GM18505 (cell line): ENCODE measurements around the gene ABCD1.
A peak's percentile ranks its signal among the peaks of the same experiment; 100 is the strongest.
"Not testable (repeated sequence)": the region's sequence is repeated elsewhere in the genome, so short reads cannot be mapped to it uniquely, and the experiment has no call there.

Experiments
- ATAC-seq: cut with Tn5 transposase; IDR thresholded peaks from one replicate; pipeline ENCODE4 v1.9.1; 2021; ENCODE audit not compliant: unreplicated experiment
- POLR2A ChIP-seq: IDR thresholded peaks from 4 replicates; pipeline ENCODE4 v1.6.1; 2011; ENCODE audit warnings: borderline replicate concordance; ENCODE audit not compliant: insufficient read depth, insufficient read length; ENCODE audit errors: extremely low read depth

Gene ABCD1

DNA sequence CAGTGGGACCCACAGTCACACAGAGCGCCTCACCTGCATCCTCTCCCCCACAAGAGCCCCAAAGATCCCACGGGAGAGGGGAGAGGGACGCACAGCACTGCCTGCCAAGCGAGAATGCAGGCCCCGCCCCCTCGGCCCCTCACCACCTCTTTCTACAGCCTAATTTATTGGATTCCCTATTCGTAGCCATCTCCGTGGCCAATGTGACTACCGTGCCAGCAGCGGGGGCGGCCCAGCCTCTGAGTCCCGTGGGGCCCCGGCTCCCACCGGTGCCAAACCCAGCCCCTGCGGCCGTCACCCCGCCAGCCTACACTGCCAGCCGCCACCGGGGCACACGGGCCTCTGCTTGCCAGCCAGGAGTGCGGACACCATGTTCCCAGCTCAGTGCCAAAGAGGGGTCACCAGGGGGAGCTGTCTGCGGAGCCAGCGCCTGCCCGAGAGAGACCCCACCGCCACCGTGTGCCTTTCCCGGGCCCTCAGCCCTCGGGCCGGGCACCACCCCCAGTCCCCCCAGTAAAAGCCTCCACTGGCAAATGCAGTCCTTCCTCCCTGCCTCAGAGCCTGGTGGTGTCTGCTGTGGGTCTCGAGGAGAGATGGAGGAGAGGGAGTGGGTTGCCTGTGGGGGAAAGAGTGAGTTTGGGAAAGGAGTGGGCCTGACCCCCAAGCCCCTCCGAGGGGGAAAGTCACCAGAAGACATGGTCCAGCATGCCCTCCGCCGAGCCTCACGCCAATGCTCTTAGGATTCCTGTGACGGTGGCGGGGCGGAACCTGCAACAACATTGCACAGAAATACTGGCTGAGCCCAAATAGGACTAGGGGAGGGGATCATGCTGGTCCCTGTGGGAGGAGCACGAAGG, 19.8 kb downstream of the ABCD1 start:
- ATAC-seq: no peak
- TF ChIP-seq POLR2A: no peak

DNA sequence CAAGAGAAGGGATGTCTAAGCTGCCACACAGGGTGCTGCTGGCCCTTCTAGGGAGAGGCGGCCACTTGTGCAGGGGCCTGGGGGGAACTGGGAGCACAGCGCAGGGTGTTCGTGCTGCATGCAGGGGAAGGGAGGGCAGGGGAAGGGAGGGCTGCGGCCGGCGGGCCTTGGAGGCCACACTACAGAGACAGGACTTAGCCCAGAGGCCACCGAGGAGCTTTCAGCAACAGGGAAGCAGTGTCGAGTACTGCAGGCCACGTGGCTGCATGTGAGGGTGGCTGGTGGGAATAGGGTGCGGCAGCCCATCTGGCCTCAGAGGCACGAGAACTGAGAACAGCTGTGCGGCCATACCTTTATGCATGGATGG, 20.4 kb downstream of the ABCD1 start:
- not testable (repeated sequence) for ATAC-seq

DNA sequence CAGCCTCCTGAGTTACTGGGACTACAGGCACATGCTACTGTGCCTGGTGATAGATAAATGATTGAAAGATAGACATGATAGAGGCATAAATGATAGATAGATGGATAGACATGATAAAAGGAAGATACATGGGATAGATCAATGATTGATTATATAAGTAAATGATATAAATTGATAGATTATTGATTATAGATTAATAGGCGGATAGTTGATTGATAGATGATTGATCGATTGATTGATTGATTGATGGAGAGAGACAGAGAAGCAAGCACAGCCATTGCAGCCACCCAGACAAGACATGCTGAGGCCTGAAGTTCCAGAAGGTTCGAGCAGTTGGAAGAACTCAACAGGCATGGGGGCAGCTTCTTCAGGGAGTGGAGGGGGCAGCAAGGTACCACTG, 21.7 kb downstream of the ABCD1 start:
- ATAC-seq: no peak
- no peak for TF ChIP-seq POLR2A

DNA sequence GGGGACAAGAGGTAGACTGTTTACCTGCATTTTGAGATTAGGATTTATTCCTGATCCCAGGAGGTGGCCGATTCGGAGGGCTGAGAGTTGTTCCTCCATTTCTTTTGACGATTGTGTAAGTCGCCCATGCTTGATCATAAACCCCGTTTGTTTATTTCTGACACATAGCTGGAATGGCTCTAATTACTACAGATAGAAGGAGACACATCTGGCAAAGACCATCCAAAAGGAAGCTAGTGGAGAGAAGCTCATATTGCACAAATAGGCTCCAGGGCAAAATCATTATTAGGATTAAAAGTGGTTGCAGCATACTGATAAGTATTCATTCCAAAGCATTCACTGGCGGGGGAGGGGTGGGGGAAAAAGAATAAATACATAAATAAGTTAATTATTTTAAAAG, 22.3 kb downstream of the ABCD1 start:
- not testable (repeated sequence) for ATAC-seq

DNA sequence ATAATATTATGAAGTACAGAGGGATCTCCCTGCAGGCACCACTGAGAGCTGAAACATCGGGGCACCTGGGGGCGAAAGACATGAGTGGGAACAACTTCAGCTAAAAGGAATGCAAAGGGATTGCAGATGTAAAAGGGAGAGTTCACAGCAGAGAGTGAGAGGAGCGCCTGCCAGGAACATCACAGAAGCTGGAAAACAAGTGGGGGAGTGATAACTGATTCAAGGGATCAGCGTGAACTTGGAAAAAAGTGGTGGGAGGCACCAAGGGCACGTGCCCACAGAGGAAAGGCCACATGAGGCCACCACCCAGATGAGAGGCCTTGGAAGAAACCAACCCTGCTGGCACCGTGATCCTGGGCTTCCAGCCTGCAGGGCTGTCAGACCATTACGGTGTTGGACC, 24.4 kb downstream of the ABCD1 start:
- ATAC-seq: not testable (repeated sequence)

DNA sequence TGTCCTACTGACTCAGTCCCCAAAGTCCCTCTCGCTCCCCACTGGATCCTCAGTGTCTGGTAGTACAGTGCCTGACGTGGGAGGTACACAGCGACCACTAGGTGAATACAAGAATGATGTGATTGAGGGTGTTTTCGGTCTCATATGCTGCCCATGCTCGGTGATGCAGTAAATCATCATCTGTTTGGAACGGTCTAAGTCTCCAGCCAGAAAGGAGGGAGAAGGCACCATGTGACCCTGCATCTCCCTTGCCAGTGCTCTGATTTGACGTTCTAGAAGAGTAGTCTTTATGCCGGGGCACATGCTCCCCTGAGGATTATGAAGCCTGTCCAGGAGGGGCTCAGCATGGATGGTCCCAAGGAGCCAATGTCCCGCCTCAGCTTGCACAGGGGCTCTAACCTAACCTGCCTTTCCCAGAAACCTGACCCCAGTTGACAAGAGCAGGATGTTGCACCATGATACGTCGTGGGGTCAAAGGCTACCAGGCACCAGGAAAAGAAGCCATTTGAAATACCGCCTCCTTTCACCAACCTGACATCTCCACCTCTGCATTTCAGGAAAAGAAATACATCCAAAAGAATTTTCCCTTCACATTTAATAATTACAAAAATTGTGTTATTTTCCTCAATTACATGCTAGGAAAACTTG, 25.6 kb downstream of the ABCD1 start:
- no peak for ATAC-seq
- no peak for TF ChIP-seq POLR2A

DNA sequence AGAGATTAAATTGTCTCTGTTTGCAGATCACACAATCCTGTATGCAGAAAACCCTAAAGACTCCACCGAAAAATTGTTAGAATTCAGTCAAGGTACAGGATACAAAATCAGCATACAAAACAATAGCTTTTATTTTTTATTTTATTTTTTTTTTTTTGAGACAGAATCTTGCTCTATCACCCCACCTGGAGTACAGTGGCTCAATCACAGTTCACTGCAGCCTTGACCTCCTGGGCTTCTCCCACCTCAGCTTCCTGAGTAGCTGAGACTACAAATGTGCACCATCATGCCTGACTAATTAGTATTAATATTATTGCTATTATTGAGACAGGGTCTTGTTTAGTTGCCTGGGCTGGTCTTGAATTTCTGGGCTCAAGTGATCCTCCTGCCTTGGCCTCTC, 30.5 kb downstream of the ABCD1 start:
- no peak for ATAC-seq
- TF ChIP-seq POLR2A: no peak

DNA sequence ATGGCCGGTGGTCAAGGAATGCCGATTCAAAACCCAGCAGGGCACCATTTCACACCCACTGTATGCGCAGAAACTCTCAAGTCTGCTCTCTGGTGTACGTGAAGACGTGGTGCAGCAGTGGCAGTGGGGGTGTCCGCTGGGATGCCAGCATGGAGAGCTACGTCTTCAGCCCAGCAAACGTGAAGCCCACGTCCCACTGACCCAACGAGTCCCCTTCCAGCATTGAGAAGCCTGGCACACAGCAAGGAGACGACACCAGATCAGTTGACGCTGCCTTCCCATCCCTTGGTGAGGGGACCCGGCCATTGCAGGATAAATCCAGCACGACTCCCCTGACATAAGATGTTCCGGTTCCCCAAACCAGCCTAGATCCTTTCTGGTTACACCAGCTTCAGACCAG, 37.2 kb downstream of the ABCD1 start:
- no peak for ATAC-seq
- no peak for TF ChIP-seq POLR2A

DNA sequence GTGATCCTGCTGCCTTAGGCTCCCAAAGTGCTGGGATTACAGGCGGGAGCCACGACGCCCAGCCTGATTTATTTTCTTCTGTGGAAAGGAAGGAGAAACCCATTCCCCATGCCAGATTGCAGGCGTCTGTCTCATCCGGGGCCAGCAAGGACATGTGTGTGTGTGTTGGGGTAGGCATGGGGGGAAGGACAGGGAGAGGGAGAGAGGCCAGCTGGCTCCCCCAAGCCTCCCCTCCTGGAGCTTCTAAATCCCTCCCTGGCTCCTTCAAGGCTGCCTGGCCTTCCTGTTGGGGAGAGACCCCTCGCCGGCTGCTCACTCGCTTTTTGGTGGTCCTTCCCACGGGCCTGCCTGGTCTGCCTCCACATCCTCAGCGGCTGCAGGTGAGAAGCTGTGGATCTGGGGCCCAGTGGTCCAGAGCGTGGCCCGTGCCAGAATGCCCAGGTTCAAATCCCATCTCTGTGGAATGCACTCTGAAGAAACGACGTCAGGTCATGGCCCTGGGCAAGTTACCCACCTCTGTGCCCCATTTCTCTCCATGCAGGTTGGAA, 38.0 kb downstream of the ABCD1 start:
- ATAC-seq: no peak
- TF ChIP-seq POLR2A: no peak

DNA sequence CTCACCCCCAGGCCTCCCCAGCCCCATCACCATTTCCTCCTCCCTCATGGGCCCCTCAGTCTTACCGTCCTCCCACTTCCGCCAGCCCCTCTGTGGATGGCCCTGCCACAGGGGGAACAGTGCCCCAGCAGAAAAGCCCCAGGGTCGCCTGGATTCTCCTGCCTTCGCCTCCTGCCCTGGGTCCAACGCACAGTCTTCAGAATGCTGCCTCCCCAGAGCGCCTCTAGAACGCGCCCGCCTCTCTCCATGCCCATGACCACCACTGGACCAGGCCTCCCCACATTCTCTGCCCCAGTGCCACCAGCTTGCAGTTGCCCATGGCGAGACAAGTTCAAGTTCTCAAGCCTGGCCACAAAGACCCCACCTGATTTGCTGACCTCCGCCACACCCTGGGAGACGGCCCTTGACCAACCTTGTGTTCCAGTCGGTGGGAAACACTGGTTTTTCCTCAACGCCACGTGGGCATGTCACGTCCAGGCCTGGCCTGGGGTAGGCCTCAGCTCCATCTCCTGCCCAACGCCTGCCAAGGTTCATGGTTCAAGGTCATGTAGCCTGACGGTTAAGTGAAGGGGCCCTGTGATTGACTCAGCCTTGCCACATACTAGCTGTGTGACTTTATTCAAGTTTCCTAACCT, 38.8 kb downstream of the ABCD1 start:
- ATAC-seq: no peak
- no peak for TF ChIP-seq POLR2A

DNA sequence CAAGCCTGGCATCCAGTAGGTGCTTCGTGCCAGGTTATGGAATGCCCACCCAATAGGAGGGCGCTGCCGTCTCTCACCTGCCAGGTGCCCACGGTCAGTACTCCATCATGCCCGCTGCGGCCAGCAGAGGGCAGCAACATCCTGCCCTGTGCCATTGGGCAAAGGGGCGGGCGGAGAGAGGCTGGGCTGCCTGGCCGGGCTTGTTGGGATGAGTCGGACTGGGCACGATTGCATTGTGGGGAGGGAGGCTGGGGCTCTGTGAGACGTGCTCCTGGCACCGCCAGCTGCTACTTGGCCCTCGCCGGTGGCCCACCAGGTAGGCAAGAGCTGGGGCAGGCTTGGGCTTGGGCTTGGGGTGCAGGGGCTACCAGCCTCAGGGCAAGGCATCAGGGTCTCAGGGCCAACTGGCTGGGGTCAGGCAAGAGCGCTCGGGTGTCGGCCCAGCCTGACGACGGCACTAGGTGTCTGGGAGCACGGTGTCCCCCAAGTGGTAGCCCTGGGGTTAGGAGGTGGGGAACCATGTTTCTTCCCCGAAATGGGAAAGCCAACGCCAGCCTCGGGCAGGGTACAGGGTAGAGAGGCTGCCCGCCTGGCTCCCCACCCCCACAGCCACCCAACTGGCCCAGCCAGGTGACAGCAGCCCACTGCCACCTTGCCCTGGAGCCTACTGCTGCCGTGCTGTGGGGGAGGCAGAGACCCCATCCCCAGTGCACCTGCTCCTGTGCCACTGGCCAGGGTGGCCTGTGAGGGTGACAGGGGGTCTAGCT, 39.5 kb downstream of the ABCD1 start, which contains the start of gene PLXNB3:
Gene PLXNB3, plus strand, starts transcription at position 261 of the 767 bp plus-strand sequence. CDS start 1,287 bp downstream, outside the sequence.
- no peak for TF ChIP-seq POLR2A
- ATAC-seq: peak; percentile 76

DNA sequence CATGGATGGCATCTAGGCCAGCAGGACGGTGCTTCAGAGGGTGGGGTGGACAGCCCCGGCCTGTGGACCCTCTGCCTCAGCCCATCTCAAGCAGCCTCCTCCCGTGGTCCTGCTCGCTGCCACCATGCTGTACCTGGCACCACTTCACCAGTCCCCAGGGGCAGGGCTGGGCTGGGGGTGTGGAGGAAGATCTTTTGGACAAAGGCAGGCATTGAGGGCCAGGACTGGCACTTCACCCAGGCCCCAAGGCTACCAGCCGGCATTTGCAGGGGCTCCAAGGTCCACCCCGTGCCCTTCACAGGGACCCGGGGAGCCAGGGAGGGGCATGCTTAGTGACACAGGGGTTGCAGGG, 40.1 kb downstream of the ABCD1 start:
- TF ChIP-seq POLR2A: no peak
- no peak for ATAC-seq
